HL-60 (cell line): Measurements from ENCODE around the gene ZBTB21.

Experiments used
- CTCF ChIP-seq: IDR thresholded peaks from one replicate; pipeline ENCODE4 v1.5.1; 2011; ENCODE audit warnings: low read length, control low read depth, inconsistent platforms; ENCODE audit not compliant: insufficient read depth
- GABPA ChIP-seq: IDR thresholded peaks from 2 replicates; pipeline ENCODE4 v1.6.1; 2012; ENCODE audit warnings: low read depth
- POLR2AphosphoS5 ChIP-seq: IDR thresholded peaks from 2 replicates; pipeline ENCODE4 v1.6.1; 2012; ENCODE audit warnings: low read depth
- SPI1 ChIP-seq: IDR thresholded peaks from 2 replicates; pipeline ENCODE4 v1.6.1; 2012; ENCODE audit warnings: low read depth, mild to moderate bottlenecking, borderline replicate concordance

- TF ChIP-seq CTCF, result no peak
- TF ChIP-seq POLR2AphosphoS5, result peak; percentile 72
- TF ChIP-seq SPI1, result no peak
- TF ChIP-seq GABPA, result peak; percentile 9; the same call in 1 of the 2 replicates
Observed at GRCh38 chr21:42010507-42011495, 641 bp upstream of the ZBTB21 start.
